CD14-positive monocyte (primary cell): ENCODE measurements around the gene KLHL21. TPM values are rescaled to one million over a fixed set of nuclear protein-coding genes. Genes with fewer than 3 reads are reported as not detected.
A peak's percentile ranks its signal among the peaks of the same experiment; 100 is the strongest.

ENCODE experiments used
- DNase-seq, 3 donors: peaks; one replicate each; pipeline ENCODE4 v3.0.0-alpha.2; 2011 to 2022
- H2AFZ ChIP-seq: 2 replicates; pipeline ENCODE4 v1.6.0; 2012; ENCODE audit warnings: mild to moderate bottlenecking, low read depth, low read length, inconsistent platforms; ENCODE audit not compliant: insufficient read depth, poor library complexity, severe bottlenecking
- H3K27ac ChIP-seq, 2 donors: 1 replicate in 1 of 2; 2 replicates in 1 of 2; pipeline ENCODE4 v1.5.1; 2012 to 2013; ENCODE audit warnings: low read length in 2 of 2, control low read depth in 1 of 2, inconsistent platforms in 1 of 2, low read depth in 1 of 2, mild to moderate bottlenecking in 1 of 2
- H3K27me3 ChIP-seq, 2 donors: one replicate each; pipeline versions ENCODE4 v1.6.0 to v1.6.1; 2011 to 2013; ENCODE audit warnings: low read length in 2 of 2; ENCODE audit not compliant: control insufficient read depth in 2 of 2, insufficient read depth in 2 of 2
- H3K36me3 ChIP-seq, 2 donors: replicated peaks in 1 of 2; 1 replicate in 1 of 2; 2 replicates in 1 of 2; pipeline versions ENCODE4 v1.5.1 to v1.6.1; 2012 to 2013; ENCODE audit warnings: low read length in 2 of 2, control low read depth in 1 of 2, inconsistent platforms in 1 of 2, mild to moderate bottlenecking in 1 of 2; ENCODE audit not compliant: insufficient read depth in 2 of 2, control insufficient read depth in 1 of 2
- H3K4me1 ChIP-seq, 2 donors: 1 replicate in 1 of 2; 2 replicates in 1 of 2; pipeline versions ENCODE4 v1.5.1 to v1.6.1; 2012 to 2013; ENCODE audit warnings: low read length in 2 of 2, control low read depth in 1 of 2, inconsistent platforms in 1 of 2, mild to moderate bottlenecking in 1 of 2, moderate library complexity in 1 of 2; ENCODE audit not compliant: insufficient read depth in 2 of 2, control insufficient read depth in 1 of 2
- H3K4me2 ChIP-seq: replicated peaks from 2 replicates; pipeline ENCODE3; 2012; ENCODE audit warnings: low read length, moderate library complexity, mild to moderate bottlenecking; ENCODE audit not compliant: poor library complexity, severe bottlenecking; ENCODE audit errors: extremely low read depth
- H3K4me3 ChIP-seq, 3 experiments: fragments of 200-600 bp in 1 of 3; sonication (generic) in 1 of 3; replicated peaks in 1 of 3; 1 replicate in 2 of 3; 2 replicates in 1 of 3; pipeline ENCODE4 v1.5.1; 2011 to 2013; ENCODE audit warnings: low read length in 3 of 3, mild to moderate bottlenecking in 3 of 3, control low read depth in 2 of 3, low read depth in 2 of 3, inconsistent platforms in 1 of 3, moderate library complexity in 1 of 3
- H3K79me2 ChIP-seq: 2 replicates; pipeline ENCODE4 v1.6.0; 2012; ENCODE audit warnings: mild to moderate bottlenecking, control low read depth, inconsistent platforms, low read length, moderate library complexity; ENCODE audit not compliant: insufficient read depth
- H3K9ac ChIP-seq: 2 replicates; pipeline ENCODE4 v1.6.0; 2017; ENCODE audit warnings: low read length, mild to moderate bottlenecking; ENCODE audit not compliant: insufficient read depth, poor library complexity, severe bottlenecking
- H3K9me3 ChIP-seq, 2 donors: replicated peaks in 1 of 2; 1 replicate in 1 of 2; 2 replicates in 1 of 2; pipeline versions ENCODE4 v1.5.1 to v1.6.1; 2012 to 2013; ENCODE audit warnings: low read length in 2 of 2, control low read depth in 1 of 2; ENCODE audit not compliant: control insufficient read depth in 1 of 2, insufficient read depth in 1 of 2
- H4K20me1 ChIP-seq: 2 replicates; pipeline ENCODE4 v1.6.0; 2012; ENCODE audit warnings: mild to moderate bottlenecking, low read length, control low read depth, moderate library complexity; ENCODE audit not compliant: insufficient read depth
- H3K27ac Mint-ChIP-seq, 7 donors: one replicate each; pipeline ENCODE4 v1.8.0; 2020; ENCODE audit warnings: mild to moderate bottlenecking in 7 of 7, mixed read lengths in 7 of 7, moderate library complexity in 6 of 7, inconsistent platforms in 2 of 7
- H3K27me3 Mint-ChIP-seq, 3 donors: one replicate each; pipeline ENCODE4 v1.8.0; 2021 to 2022; ENCODE audit warnings: low read depth in 3 of 3, mild to moderate bottlenecking in 3 of 3, mixed read lengths in 3 of 3, moderate library complexity in 3 of 3, inconsistent platforms in 1 of 3
- H3K36me3 Mint-ChIP-seq, 2 donors: one replicate each; pipeline ENCODE4 v1.8.0; 2020; ENCODE audit warnings: mixed read lengths in 2 of 2, inconsistent platforms in 1 of 2, mild to moderate bottlenecking in 1 of 2
- H3K4me1 Mint-ChIP-seq: one replicate; pipeline ENCODE4 v1.8.0; 2020; ENCODE audit warnings: mild to moderate bottlenecking, mixed read lengths
- H3K4me3 Mint-ChIP-seq, 2 donors: one replicate each; pipeline ENCODE4 v1.8.0; 2020; ENCODE audit warnings: mild to moderate bottlenecking in 2 of 2, mixed read lengths in 2 of 2, moderate library complexity in 1 of 2
- H3K9me3 Mint-ChIP-seq, 7 donors: one replicate each; pipeline ENCODE4 v1.8.0; 2020 to 2022; ENCODE audit warnings: mixed read lengths in 7 of 7, mild to moderate bottlenecking in 6 of 7, moderate library complexity in 6 of 7, inconsistent platforms in 2 of 7
- WGBS: methylation state at CpG from one replicate; pipeline ENCODE4 v1.1.5; 2013; ENCODE audit warnings: missing lambda C conversion rate; ENCODE audit not compliant: insufficient coverage; 5-methylcytosine and 5-hydroxymethylcytosine counted together
- intact Hi-C, 2 donors: fragments of 100-400 bp; cut with micrococcal nuclease; formaldehyde crosslinking; loops; one replicate each; pipeline versions ENCODE4 v1.15.0 to v1.15.1; 2023
- polyA plus RNA-seq, 3 donors: library from polyadenylated mRNA; depleted of rRNA in 1 of 3; unstranded in 2 of 3; stranded (reverse) in 1 of 3; fragments of 300-500 nt in 2 of 3; fragments of >200 nt in 1 of 3; fragmentation: Illumina TruSeq in 2 of 3; gene quantifications; 1 replicate in 2 of 3; 2 replicates in 1 of 3; pipeline ENCODE4 v1.2.3, GENCODE V29; 2012 to 2021
- TF ChIP-seq, protein P1 (sequence below): fragments of 200-600 bp; IDR thresholded peaks from one replicate; pipeline ENCODE4 v1.8.0; 2022; ENCODE audit warnings: antibody characterized with exemption, mild to moderate bottlenecking

The KLHL21 gene
- polyA plus RNA-seq, 3 donors: 5.9 to 31.0 (median 7.3) TPM

DNA sequence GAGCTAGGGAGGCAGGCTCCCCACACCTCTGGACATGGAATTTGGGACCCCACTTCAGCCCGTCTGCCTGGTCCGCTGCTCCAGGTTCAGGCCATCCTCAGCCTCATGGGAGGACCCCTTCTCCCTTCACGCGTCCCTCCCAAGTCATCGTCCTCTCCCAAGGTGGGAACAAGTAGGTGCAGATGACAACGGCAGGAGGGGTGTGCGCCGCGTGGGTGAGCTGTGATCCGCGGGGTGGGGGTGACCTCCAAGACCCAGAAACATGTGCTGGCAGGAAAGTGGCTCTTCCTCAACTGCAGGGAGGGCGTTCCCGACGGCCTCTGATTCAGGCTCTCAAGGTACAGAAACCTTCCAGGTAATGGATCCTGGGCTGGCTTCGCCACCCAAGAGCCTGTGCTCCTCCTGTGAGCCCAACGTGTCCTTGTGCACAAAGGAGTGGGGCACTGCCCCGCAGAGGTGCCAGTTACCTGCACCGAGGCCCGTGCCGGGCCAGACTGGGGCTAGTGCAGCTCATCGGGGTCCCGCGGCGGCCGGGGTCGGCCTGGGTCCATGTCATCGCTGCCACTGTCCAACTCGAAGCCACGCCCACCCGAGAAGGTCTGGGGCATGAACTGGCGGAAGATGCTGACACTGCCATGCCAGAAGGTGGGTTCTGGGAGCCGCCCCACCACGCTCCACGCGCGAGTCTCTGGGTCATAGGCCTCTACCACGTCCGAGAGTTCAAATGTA is 9.6 kb downstream of the KLHL21 start:
- no peak overlapping the region for H3K4me3 ChIP-seq
- peaks cover 100% of the 10 kb centered on the region for H4K20me1 ChIP-seq
- H3K79me2 ChIP-seq: peaks cover 32% of the 10 kb centered on the region
- H3K27me3 ChIP-seq: no peaks in the 10 kb centered on the region
- TF ChIP-seq, protein P1, sequence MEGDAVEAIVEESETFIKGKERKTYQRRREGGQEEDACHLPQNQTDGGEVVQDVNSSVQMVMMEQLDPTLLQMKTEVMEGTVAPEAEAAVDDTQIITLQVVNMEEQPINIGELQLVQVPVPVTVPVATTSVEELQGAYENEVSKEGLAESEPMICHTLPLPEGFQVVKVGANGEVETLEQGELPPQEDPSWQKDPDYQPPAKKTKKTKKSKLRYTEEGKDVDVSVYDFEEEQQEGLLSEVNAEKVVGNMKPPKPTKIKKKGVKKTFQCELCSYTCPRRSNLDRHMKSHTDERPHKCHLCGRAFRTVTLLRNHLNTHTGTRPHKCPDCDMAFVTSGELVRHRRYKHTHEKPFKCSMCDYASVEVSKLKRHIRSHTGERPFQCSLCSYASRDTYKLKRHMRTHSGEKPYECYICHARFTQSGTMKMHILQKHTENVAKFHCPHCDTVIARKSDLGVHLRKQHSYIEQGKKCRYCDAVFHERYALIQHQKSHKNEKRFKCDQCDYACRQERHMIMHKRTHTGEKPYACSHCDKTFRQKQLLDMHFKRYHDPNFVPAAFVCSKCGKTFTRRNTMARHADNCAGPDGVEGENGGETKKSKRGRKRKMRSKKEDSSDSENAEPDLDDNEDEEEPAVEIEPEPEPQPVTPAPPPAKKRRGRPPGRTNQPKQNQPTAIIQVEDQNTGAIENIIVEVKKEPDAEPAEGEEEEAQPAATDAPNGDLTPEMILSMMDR: no peak
- H3K36me3 ChIP-seq: peaks cover 86 to 93% of the 10 kb centered on the region in 2 donors
- H3K4me1 ChIP-seq: peaks cover 22 to 42% of the 10 kb centered on the region in 2 donors
- H3K9ac ChIP-seq: no peak overlapping the region
- peak in 1 of 3 donors; percentile 5 for DNase-seq
- no peak overlapping the region for H3K4me3 Mint-ChIP-seq
- no peaks in the 10 kb centered on the region for H3K9me3 Mint-ChIP-seq
- H3K4me1 Mint-ChIP-seq: peaks cover 35% of the 10 kb centered on the region
- H3K36me3 Mint-ChIP-seq: peaks cover 70 to 90% of the 10 kb centered on the region in 2 donors
- intact Hi-C loops: no loop called here
- no peak overlapping the region for H3K27ac ChIP-seq
- 96% methylated on average over 27 of the region's 38 CpGs for WGBS
- no peaks in the 10 kb centered on the region for H3K27me3 Mint-ChIP-seq
- no peak overlapping the region for H2AFZ ChIP-seq
- H3K4me2 ChIP-seq: no peak overlapping the region
- H3K9me3 ChIP-seq: no peaks in the 10 kb centered on the region
- H3K27ac Mint-ChIP-seq: no peak overlapping the region

DNA sequence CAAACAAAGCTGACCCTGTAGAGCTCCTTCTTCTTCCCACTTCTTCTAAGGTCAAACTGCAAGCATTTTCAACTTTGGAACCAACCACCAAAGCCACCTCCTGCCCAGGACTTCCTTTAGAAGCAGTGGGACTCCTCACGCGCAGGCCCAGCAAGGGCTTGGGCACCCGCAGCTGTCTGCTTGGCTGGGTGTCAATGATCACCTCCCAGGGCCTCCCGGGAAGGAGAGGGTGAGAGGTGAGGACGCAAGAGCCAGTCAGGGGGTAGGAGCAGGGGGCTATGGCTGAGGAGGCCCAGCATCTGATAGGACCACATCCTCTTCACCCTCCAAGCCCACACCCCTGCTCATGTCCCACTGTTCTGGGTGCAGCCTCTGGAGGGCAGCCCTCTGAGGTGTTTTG is 10.2 kb downstream of the KLHL21 start:
- H3K27ac Mint-ChIP-seq: peak overlapping the region in 1 of 7 donors; percentile 23
- Histone ChIP-seq H3K27me3 (no peaks in the 10 kb centered on the region), H3K4me2 (no peak overlapping the region), H3K27ac (no peak overlapping the region), H4K20me1 (peaks cover 100% of the 10 kb centered on the region), H3K79me2 (peaks cover 26% of the 10 kb centered on the region), H3K9me3 (no peaks in the 10 kb centered on the region), H2AFZ (no peak overlapping the region), H3K4me1 (peaks cover 21 to 36% of the 10 kb centered on the region in 2 donors), H3K9ac (no peak overlapping the region), H3K4me3 (no peak overlapping the region), H3K36me3 (peaks cover 86 to 93% of the 10 kb centered on the region in 2 donors)
- H3K36me3 Mint-ChIP-seq: peaks cover 70 to 90% of the 10 kb centered on the region in 2 donors
- H3K9me3 Mint-ChIP-seq: no peaks in the 10 kb centered on the region
- peak in 1 of 3 donors; percentile 12 for DNase-seq
- 20% methylated on average over 3 of the region's 5 CpGs for WGBS
- no peaks in the 10 kb centered on the region for H3K27me3 Mint-ChIP-seq
- no peak overlapping the region for H3K4me3 Mint-ChIP-seq
- peaks cover 35% of the 10 kb centered on the region for H3K4me1 Mint-ChIP-seq
- TF ChIP-seq, protein P1: no peak
- intact Hi-C loops: no loop called here
